ENCODE data around the gene PCNX3. TPM values are rescaled to one million over a fixed set of nuclear protein-coding genes. Genes with fewer than 3 reads are reported as not detected.

PCNX3 gene
- polyA plus RNA-seq, 1 donor (not counting 4 experiments of a cell fraction or from before 2014, with no cell fraction given) = 6.1 TPM

DNA sequence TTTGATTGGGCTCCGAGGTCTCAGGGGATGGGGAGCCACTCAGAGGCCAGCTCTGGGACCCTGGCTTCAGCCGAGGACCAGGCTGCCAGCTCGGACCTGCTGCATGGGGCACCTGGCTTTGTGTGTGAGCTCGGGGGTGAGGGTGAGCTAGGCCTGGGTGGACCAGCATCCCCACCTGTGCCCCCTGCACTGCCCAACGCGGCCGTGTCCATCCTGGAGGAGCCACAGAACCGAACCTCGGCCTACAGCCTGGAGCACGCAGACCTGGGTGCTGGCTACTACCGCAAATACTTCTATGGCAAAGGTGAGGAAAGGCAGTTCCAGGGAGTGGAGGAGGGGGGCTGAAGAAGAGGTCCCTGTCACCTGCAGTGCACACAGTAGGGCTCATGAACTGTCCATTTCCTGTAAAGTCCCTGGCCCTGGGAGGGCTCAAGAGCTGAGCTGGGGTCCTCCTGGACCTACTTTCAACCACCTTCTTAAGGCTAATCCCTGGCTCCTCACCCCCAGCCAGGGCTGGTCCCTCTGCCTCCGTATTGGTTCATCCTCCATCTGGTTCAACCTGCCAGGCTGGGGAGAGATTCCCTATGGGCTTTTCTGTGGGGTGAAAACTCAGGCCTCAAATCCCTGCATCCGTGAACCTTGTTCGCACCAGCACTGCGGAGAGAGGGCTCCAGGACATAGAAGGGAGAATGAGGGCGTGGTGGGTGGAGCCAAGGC, 25.9 kb downstream of the PCNX3 start:
- Histone ChIP-seq H3K79me2 (ENCODE audit: control insufficient read depth, insufficient read depth, low read length) (no peaks in the 10 kb centered on the region), H3K9me3 (ENCODE audit: control insufficient read depth, low read depth, low read length) (no peaks in the 10 kb centered on the region), H3K4me3 (ENCODE audit: control insufficient read depth in 2 of 3, extremely low read depth in 1 of 3, insufficient read depth in 2 of 3, low read depth in 1 of 3, low read length in 3 of 3) (no peak overlapping the region), H2AFZ (ENCODE audit: control insufficient read depth, low read length) (no peak overlapping the region), H3K4me2 (ENCODE audit: control insufficient read depth, extremely low read depth, insufficient read depth, low read depth, low read length) (no peak overlapping the region), H3K27ac (ENCODE audit: control insufficient read depth, insufficient read depth, low read length) (no peak overlapping the region), H3K9ac (ENCODE audit: control insufficient read depth, extremely low read depth, insufficient read depth, low read length) (no peak overlapping the region), H3K36me3 (ENCODE audit: control insufficient read depth in 2 of 2, extremely low read depth in 1 of 2, insufficient read depth in 2 of 2, low read length in 2 of 2) (peaks cover 2 to 5% of the 10 kb centered on the region in 2 experiments), H4K20me1 (ENCODE audit: control insufficient read depth, extremely low read depth, insufficient read depth, low read length) (peaks cover 10% of the 10 kb centered on the region), H3K4me1 (ENCODE audit: control insufficient read depth, extremely low read depth, insufficient read depth, low read length) (peaks cover 13% of the 10 kb centered on the region), H3K27me3 (ENCODE audit: control insufficient read depth, extremely low read depth, insufficient read depth, low read length) (no peaks in the 10 kb centered on the region), H3K9me1 (ENCODE audit: control insufficient read depth, extremely low read depth, insufficient read depth, low read length) (peaks cover 2% of the 10 kb centered on the region)
- FAIRE-seq (no peak), DNase-seq (ENCODE audit: low read depth, low spot score) (no peak)
- no peak for TF ChIP-seq EZH2 (IDR thresholded peaks at IDR 0.05; ENCODE audit: low read length)
- TF ChIP-seq, protein P1, sequence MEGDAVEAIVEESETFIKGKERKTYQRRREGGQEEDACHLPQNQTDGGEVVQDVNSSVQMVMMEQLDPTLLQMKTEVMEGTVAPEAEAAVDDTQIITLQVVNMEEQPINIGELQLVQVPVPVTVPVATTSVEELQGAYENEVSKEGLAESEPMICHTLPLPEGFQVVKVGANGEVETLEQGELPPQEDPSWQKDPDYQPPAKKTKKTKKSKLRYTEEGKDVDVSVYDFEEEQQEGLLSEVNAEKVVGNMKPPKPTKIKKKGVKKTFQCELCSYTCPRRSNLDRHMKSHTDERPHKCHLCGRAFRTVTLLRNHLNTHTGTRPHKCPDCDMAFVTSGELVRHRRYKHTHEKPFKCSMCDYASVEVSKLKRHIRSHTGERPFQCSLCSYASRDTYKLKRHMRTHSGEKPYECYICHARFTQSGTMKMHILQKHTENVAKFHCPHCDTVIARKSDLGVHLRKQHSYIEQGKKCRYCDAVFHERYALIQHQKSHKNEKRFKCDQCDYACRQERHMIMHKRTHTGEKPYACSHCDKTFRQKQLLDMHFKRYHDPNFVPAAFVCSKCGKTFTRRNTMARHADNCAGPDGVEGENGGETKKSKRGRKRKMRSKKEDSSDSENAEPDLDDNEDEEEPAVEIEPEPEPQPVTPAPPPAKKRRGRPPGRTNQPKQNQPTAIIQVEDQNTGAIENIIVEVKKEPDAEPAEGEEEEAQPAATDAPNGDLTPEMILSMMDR (optimal IDR thresholded peaks at IDR 0.05 in 1 of 3, IDR thresholded peaks at IDR 0.05 in 1 of 3, conservative IDR thresholded peaks at IDR 0.05 in 1 of 3; ENCODE audit: extremely low read depth in 1 of 3, insufficient read depth in 2 of 3, low read length in 3 of 3) = no peak
- dilution Hi-C loops (cut with MboI; ENCODE audit: extremely low pct_ligation_motif_present, low sequenced_read_pairs) = no loop called here

DNA sequence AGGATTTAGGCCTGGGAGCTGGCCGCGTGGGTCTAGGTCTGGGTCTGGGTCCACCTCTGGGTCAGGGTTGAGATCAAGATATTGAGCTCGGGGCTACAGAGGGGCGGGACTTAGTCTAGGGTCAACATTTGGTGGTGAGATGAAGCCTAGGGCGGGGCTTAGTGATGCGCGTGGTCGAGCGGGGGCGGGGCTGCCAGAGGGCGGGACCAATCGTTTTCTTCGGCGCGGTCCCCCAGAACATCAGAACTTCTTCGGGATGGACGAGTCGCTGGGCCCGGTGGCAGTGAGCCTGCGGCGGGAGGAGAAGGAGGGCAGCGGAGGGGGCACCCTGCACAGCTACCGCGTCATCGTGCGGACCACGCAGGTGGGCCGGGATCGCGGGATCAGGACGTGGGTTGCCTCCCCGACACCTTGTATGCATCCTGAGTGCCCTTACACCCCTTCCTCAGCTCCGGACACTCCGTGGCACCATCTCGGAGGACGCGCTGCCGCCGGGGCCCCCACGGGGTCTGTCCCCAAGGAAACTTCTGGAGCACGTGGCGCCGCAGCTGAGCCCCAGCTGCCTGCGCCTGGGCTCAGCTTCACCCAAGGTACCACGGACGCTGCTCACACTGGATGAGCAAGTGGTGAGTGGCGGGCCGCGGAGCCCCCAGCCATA, 26.6 kb downstream of the PCNX3 start:
- Histone ChIP-seq H3K27ac (ENCODE audit: control insufficient read depth, insufficient read depth, low read length) (no peak overlapping the region), H3K4me1 (ENCODE audit: control insufficient read depth, extremely low read depth, insufficient read depth, low read length) (peaks cover 13% of the 10 kb centered on the region), H3K9me3 (ENCODE audit: control insufficient read depth, low read depth, low read length) (no peaks in the 10 kb centered on the region), H4K20me1 (ENCODE audit: control insufficient read depth, extremely low read depth, insufficient read depth, low read length) (peaks cover 10% of the 10 kb centered on the region), H3K4me2 (ENCODE audit: control insufficient read depth, extremely low read depth, insufficient read depth, low read depth, low read length) (no peak overlapping the region), H3K79me2 (ENCODE audit: control insufficient read depth, insufficient read depth, low read length) (no peaks in the 10 kb centered on the region), H2AFZ (ENCODE audit: control insufficient read depth, low read length) (no peak overlapping the region), H3K9me1 (ENCODE audit: control insufficient read depth, extremely low read depth, insufficient read depth, low read length) (peaks cover 2% of the 10 kb centered on the region), H3K27me3 (ENCODE audit: control insufficient read depth, extremely low read depth, insufficient read depth, low read length) (no peaks in the 10 kb centered on the region), H3K9ac (ENCODE audit: control insufficient read depth, extremely low read depth, insufficient read depth, low read length) (no peak overlapping the region), H3K4me3 (ENCODE audit: control insufficient read depth in 2 of 3, extremely low read depth in 1 of 3, insufficient read depth in 2 of 3, low read depth in 1 of 3, low read length in 3 of 3) (no peak overlapping the region), H3K36me3 (ENCODE audit: control insufficient read depth in 2 of 2, extremely low read depth in 1 of 2, insufficient read depth in 2 of 2, low read length in 2 of 2) (no peaks in the 10 kb centered on the region)
- TF ChIP-seq, protein P1 (optimal IDR thresholded peaks at IDR 0.05 in 1 of 3, IDR thresholded peaks at IDR 0.05 in 1 of 3, conservative IDR thresholded peaks at IDR 0.05 in 1 of 3; ENCODE audit: extremely low read depth in 1 of 3, insufficient read depth in 2 of 3, low read length in 3 of 3) = no peak
- TF ChIP-seq EZH2 (IDR thresholded peaks at IDR 0.05; ENCODE audit: low read length) = no peak
- dilution Hi-C loops (cut with MboI; ENCODE audit: extremely low pct_ligation_motif_present, low sequenced_read_pairs) = no loop called here
- DNase-seq (ENCODE audit: low read depth, low spot score) (no peak), FAIRE-seq (no peak)
